Keratinocyte (primary cell): ENCODE results near the gene B9D2. TPM values are rescaled to one million over a fixed set of nuclear protein-coding genes. Genes with fewer than 3 reads are reported as not detected.

Experiments used
- DNase-seq: peaks from one replicate; pipeline ENCODE4 v3.0.0-alpha.2; 2011; ENCODE audit warnings: low read depth, missing footprints, low spot score
- FAIRE-seq: peaks from 2 replicates; lab custom pipeline; 2011; peaks lifted over from hg19 to GRCh38; lab: Jason Lieb, UNC
- H2AFZ ChIP-seq: 2 replicates; pipeline ENCODE4 v1.6.0; 2012; ENCODE audit warnings: low read length, control low read depth, inconsistent platforms; ENCODE audit not compliant: control insufficient read depth
- H3K27ac ChIP-seq: 2 replicates; pipeline ENCODE4 v1.5.1; 2011; ENCODE audit warnings: low read length; ENCODE audit not compliant: control insufficient read depth, insufficient read depth
- H3K27me3 ChIP-seq: 3 replicates; pipeline ENCODE4 v1.6.0; 2011; ENCODE audit warnings: low read length; ENCODE audit not compliant: control insufficient read depth, insufficient read depth; ENCODE audit errors: extremely low read depth
- H3K36me3 ChIP-seq, 2 experiments: 2 replicates in 1 of 2; 3 replicates in 1 of 2; pipeline ENCODE4 v1.5.1; 2011; ENCODE audit warnings: low read length in 2 of 2, mild to moderate bottlenecking in 1 of 2; ENCODE audit not compliant: control insufficient read depth in 2 of 2, insufficient read depth in 2 of 2; ENCODE audit errors: extremely low read depth in 1 of 2
- H3K4me1 ChIP-seq: 3 replicates; pipeline ENCODE4 v1.5.1; 2011; ENCODE audit warnings: low read length; ENCODE audit not compliant: control insufficient read depth, insufficient read depth; ENCODE audit errors: extremely low read depth
- H3K4me2 ChIP-seq: 3 replicates; pipeline ENCODE4 v1.6.0; 2011; ENCODE audit warnings: low read depth, low read length; ENCODE audit not compliant: control insufficient read depth, insufficient read depth; ENCODE audit errors: extremely low read depth
- H3K4me3 ChIP-seq, 3 experiments: fragments of 200-600 bp in 1 of 3; sonication (generic) in 1 of 3; 2 replicates in 2 of 3; 3 replicates in 1 of 3; pipeline ENCODE4 v1.5.1; 2011 to 2016; ENCODE audit warnings: low read length in 3 of 3, mild to moderate bottlenecking in 3 of 3, control low read depth in 2 of 3, inconsistent platforms in 1 of 3, low read depth in 1 of 3, mixed read lengths in 1 of 3, mixed run types in 1 of 3, moderate library complexity in 1 of 3; ENCODE audit not compliant: control insufficient read depth in 2 of 3, insufficient read depth in 2 of 3; ENCODE audit errors: extremely low read depth in 1 of 3
- H3K79me2 ChIP-seq: 2 replicates; pipeline ENCODE4 v1.6.0; 2012; ENCODE audit warnings: low read length; ENCODE audit not compliant: control insufficient read depth, insufficient read depth
- H3K9ac ChIP-seq: 3 replicates; pipeline ENCODE4 v1.6.0; 2011; ENCODE audit warnings: low read length; ENCODE audit not compliant: control insufficient read depth, insufficient read depth; ENCODE audit errors: extremely low read depth
- H3K9me1 ChIP-seq: 3 replicates; pipeline ENCODE4 v1.6.0; 2011; ENCODE audit warnings: low read length; ENCODE audit not compliant: control insufficient read depth, insufficient read depth; ENCODE audit errors: extremely low read depth
- H3K9me3 ChIP-seq: 2 replicates; pipeline ENCODE4 v1.5.1; 2012; ENCODE audit warnings: low read depth, low read length; ENCODE audit not compliant: control insufficient read depth
- H4K20me1 ChIP-seq: 3 replicates; pipeline ENCODE4 v1.6.0; 2011; ENCODE audit warnings: low read length; ENCODE audit not compliant: control insufficient read depth, insufficient read depth; ENCODE audit errors: extremely low read depth
- EZH2 ChIP-seq: IDR thresholded peaks from one replicate; pipeline ENCODE4 v1.6.1; 2012; ENCODE audit warnings: inconsistent platforms, mild to moderate bottlenecking, low read length, moderate library complexity
- dilution Hi-C: fragments of 300-500 bp; cut with MboI; formaldehyde crosslinking; loops from one replicate; pipeline ENCODE4 v1.7.0; 2020; ENCODE audit warnings: low sequenced_read_pairs; ENCODE audit not compliant: extremely low pct_ligation_motif_present
- polyA plus RNA-seq, 5 experiments: library from polyadenylated mRNA; depleted of rRNA in 3 of 5; stranded (reverse) in 3 of 5; stranded (forward) in 1 of 5; unstranded in 1 of 5; fragments of >200 nt; gene quantifications; 1 replicate in 1 of 5; 2 replicates in 3 of 5; 3 replicates in 1 of 5; pipeline versions ENCODE4 v1.2.1 to v1.2.3, GENCODE V29; 2011 to 2012; ENCODE audit warnings: missing spikeins in 2 of 5, low read depth in 1 of 5, low replicate concordance in 1 of 5
- TF ChIP-seq, protein P1 (sequence below), 3 experiments: IDR thresholded peaks in 1 of 3; conservative IDR thresholded peaks in 1 of 3; optimal IDR thresholded peaks in 1 of 3; 2 replicates in 2 of 3; 3 replicates in 1 of 3; pipeline versions ENCODE3 to v1.5.1; 2011; ENCODE audit warnings: low read length in 3 of 3, mild to moderate bottlenecking in 3 of 3, moderate library complexity in 2 of 3, control low read depth in 1 of 3, inconsistent platforms in 1 of 3; ENCODE audit not compliant: insufficient read depth in 2 of 3; ENCODE audit errors: extremely low read depth in 1 of 3

B9D2 gene
- polyA plus RNA-seq, 1 donor (not counting 4 experiments of a cell fraction or from before 2014, with no cell fraction given): 2.8 TPM

DNA sequence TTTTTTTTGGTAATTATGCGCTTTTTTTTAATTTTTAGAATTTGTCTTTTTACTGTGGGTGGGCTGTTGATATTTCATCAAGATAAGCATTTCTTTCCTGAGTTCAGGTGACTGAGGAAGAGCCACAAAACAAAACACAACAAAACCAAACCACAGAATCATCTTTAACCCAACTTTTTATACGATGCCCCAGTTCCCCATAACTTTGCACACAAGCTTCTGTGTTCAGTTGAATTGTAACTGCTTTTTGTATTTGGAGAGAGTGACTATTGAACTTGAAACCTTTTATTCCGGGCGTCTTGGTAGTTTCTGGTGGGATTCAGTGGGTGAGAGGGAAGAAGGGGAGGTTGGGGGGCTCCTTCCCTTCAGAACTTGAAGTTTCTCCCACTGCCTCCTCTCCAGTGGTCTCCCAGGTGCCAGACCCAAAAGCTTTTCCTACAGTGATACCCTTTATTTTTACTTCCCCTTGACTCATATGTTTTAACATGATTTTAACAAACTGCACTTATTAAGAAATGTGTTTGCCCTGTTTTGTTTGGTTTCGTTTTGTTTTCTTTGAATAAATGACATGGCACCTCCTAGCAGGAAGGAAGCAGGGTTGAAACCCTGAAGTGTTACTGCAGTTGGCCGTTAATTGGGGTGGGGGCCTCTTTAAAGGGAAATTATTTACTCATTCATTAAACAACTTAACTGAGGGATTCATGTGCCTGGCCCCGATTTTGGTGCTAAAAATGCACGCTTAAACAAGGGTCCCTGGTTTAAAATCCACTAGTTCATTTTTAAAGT lies 56.7 kb downstream of the B9D2 start:
- Histone ChIP-seq H4K20me1 (no peaks in the 10 kb centered on the region), H2AFZ (no peak overlapping the region), H3K9ac (no peak overlapping the region), H3K4me3 (no peak overlapping the region), H3K9me3 (no peaks in the 10 kb centered on the region), H3K9me1 (no peaks in the 10 kb centered on the region), H3K36me3 (peaks cover 30 to 36% of the 10 kb centered on the region in 2 experiments), H3K27me3 (no peaks in the 10 kb centered on the region), H3K4me1 (peaks cover 24% of the 10 kb centered on the region), H3K79me2 (peaks cover 16% of the 10 kb centered on the region), H3K4me2 (no peak overlapping the region), H3K27ac (no peak overlapping the region)
- dilution Hi-C loops: no loop called here
- no peak for FAIRE-seq
- DNase-seq: no peak
- no peak for TF ChIP-seq EZH2
- TF ChIP-seq, protein P1, sequence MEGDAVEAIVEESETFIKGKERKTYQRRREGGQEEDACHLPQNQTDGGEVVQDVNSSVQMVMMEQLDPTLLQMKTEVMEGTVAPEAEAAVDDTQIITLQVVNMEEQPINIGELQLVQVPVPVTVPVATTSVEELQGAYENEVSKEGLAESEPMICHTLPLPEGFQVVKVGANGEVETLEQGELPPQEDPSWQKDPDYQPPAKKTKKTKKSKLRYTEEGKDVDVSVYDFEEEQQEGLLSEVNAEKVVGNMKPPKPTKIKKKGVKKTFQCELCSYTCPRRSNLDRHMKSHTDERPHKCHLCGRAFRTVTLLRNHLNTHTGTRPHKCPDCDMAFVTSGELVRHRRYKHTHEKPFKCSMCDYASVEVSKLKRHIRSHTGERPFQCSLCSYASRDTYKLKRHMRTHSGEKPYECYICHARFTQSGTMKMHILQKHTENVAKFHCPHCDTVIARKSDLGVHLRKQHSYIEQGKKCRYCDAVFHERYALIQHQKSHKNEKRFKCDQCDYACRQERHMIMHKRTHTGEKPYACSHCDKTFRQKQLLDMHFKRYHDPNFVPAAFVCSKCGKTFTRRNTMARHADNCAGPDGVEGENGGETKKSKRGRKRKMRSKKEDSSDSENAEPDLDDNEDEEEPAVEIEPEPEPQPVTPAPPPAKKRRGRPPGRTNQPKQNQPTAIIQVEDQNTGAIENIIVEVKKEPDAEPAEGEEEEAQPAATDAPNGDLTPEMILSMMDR (optimal IDR thresholded peaks at IDR 0.05 in 1 of 3, IDR thresholded peaks at IDR 0.05 in 1 of 3, conservative IDR thresholded peaks at IDR 0.05 in 1 of 3; ENCODE audit: extremely low read depth in 1 of 3, insufficient read depth in 2 of 3, low read length in 3 of 3): no peak

DNA sequence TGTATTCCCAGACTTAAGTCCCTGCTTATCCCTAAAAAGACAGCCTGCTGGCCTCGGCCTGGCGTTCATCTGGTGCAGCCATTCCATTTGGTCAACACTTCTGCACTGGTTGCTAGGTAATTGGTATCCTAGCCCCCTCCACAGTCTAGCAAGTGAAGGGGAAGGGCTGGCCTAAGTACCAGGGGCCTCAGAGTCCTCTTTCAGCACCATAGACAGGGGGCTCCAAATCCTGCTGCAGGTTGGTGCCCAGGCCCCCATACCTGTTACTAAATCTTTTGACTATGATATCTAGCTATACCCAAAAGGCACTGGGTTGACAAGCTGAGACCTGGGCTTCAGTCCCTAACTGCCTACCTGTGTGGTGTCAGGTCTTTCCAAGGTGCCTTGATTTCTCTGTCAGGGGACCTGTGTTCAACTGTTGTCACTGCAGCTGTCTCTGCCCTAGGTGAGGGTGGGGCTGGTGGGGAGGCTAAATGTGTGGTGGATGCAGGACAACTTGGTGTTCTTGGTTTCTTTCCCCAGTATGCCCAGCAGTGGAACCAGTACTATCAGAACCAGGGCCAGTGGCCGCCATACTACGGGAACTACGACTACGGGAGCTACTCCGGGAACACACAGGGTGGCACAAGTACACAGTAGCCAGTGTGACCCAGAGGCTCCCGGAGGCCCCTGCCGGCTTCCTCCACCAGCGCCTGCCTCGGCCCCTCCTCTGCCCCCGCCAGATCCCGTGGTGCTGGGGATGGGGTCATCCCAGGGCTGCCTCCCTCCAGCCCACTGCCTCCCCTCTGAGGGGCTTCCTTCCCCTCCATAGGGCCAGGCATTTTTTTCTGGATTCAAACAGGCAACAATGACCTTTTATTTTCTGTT lies 57.8 kb downstream of the B9D2 start:
- Histone ChIP-seq H3K4me2 (no peak overlapping the region), H3K79me2 (peaks cover 6% of the 10 kb centered on the region), H3K36me3 (peaks cover 35 to 44% of the 10 kb centered on the region in 2 experiments), H4K20me1 (no peaks in the 10 kb centered on the region), H3K9ac (no peak overlapping the region), H2AFZ (no peak overlapping the region), H3K9me1 (no peaks in the 10 kb centered on the region), H3K9me3 (no peaks in the 10 kb centered on the region), H3K27ac (no peak overlapping the region), H3K4me3 (no peak overlapping the region), H3K27me3 (no peaks in the 10 kb centered on the region), H3K4me1 (peaks cover 18% of the 10 kb centered on the region)
- dilution Hi-C loops: no loop called here
- DNase-seq (no peak), FAIRE-seq (no peak)
- no peak for TF ChIP-seq EZH2
- TF ChIP-seq, protein P1 (optimal IDR thresholded peaks at IDR 0.05 in 1 of 3, IDR thresholded peaks at IDR 0.05 in 1 of 3, conservative IDR thresholded peaks at IDR 0.05 in 1 of 3; ENCODE audit: extremely low read depth in 1 of 3, insufficient read depth in 2 of 3, low read length in 3 of 3): no peak
